A549 (cell line): ENCODE data around the gene RCVRN. TPM values are rescaled to one million over a fixed set of nuclear protein-coding genes. Genes with fewer than 3 reads are reported as not detected.

Experiments
- ATAC-seq, 2 experiments: fragments of 200-7000 bp in 1 of 2; fragments of >200 bp in 1 of 2; cut with Nextera tagmentation in 1 of 2; cut with Tn5 transposase in 1 of 2; 3 replicates each; pipeline versions ENCODE4 v1.8.0 to v1.9.1; 2018 to 2020; ENCODE audit warnings: mild to moderate bottlenecking in 1 of 2, moderate library complexity in 1 of 2
- CTCF ChIA-PET: fragments of 300-600 bp; sonication (Branson Sonifier 250); formaldehyde crosslinking; extraction: SDS; loops from one replicate; lab custom pipeline; 2021; ENCODE audit warnings: antibody characterized with exemption, inconsistent platforms; lab: Yijun Ruan, JAX
- POLR2A ChIA-PET: fragments of 350-600 bp; formaldehyde crosslinking; extraction: SDS; loops from one replicate; lab custom pipeline; 2021; ENCODE audit warnings: antibody characterized with exemption, inconsistent platforms; lab: Yijun Ruan, JAX
- DNase-seq, 2 experiments: peaks; one replicate each; pipeline versions ENCODE4 v3.0.0 to v3.0.0-alpha.2; 2011 to 2016; ENCODE audit warnings: low read depth in 1 of 2, low spot score in 1 of 2
- FAIRE-seq: peaks from 2 replicates; lab custom pipeline; 2011; peaks lifted over from hg19 to GRCh38; lab: Jason Lieb, UNC
- H3K27ac ChIP-seq, 2 experiments: fragments of >200 bp; sonication (Bioruptor Twin); formaldehyde crosslinking; 3 replicates each; pipeline ENCODE4 v1.5.1; 2016 to 2017
- H3K4me1 ChIP-seq: fragments of >200 bp; sonication (Bioruptor Twin); formaldehyde crosslinking; 3 replicates; pipeline ENCODE4 v1.6.1; 2016
- H3K4me2 ChIP-seq: fragments of >200 bp; sonication (Bioruptor Twin); formaldehyde crosslinking; 3 replicates; pipeline ENCODE4 v1.6.1; 2016
- H3K4me3 ChIP-seq: fragments of >200 bp; sonication (Bioruptor Twin); formaldehyde crosslinking; 3 replicates; pipeline ENCODE4 v1.5.1; 2016
- H3K9me3 ChIP-seq: fragments of >200 bp; sonication (Bioruptor Twin); formaldehyde crosslinking; 3 replicates; pipeline ENCODE4 v1.6.1; 2016
- CEBPB ChIP-seq, 2 experiments: fragments of >200 bp in 1 of 2; sonication (Bioruptor Twin) in 1 of 2; formaldehyde crosslinking in 1 of 2; IDR thresholded peaks; 2 replicates each; pipeline ENCODE4 v1.6.1; 2012 to 2016
- CHD2 ChIP-seq: fragments of 150-350 bp; IDR thresholded peaks from 2 replicates; pipeline ENCODE4 v1.6.1; 2014; ENCODE audit warnings: low read length; ENCODE audit not compliant: partially characterized antibody
- CHD4 ChIP-seq: fragments of 200-600 bp; sonication (generic); IDR thresholded peaks from 2 replicates; pipeline ENCODE4 v1.6.1; 2016; ENCODE audit warnings: antibody characterized with exemption, mild to moderate bottlenecking, borderline replicate concordance
- ESRRA ChIP-seq: fragments of 150-350 bp; IDR thresholded peaks from 2 replicates; pipeline ENCODE4 v1.6.1; 2014; ENCODE audit warnings: mild to moderate bottlenecking, low read length, borderline replicate concordance
- FOSB ChIP-seq: fragments of 250-450 bp; sonication (Bioruptor Pico); IDR thresholded peaks from 2 replicates; pipeline ENCODE4 v1.5.0; 2020; ENCODE audit warnings: mild to moderate bottlenecking, moderate library complexity
- HDAC2 ChIP-seq: fragments of 200-600 bp; sonication (generic); IDR thresholded peaks from 2 replicates; pipeline ENCODE4 v1.6.1; 2016
- JUN ChIP-seq, 2 experiments: fragments of >200 bp; sonication (Bioruptor Twin); formaldehyde crosslinking; IDR thresholded peaks; 2 replicates in 1 of 2; 3 replicates in 1 of 2; pipeline ENCODE4 v1.6.1; 2016 to 2017
- JUNB ChIP-seq: fragments of >200 bp; sonication (Bioruptor Twin); formaldehyde crosslinking; IDR thresholded peaks from 2 replicates; pipeline ENCODE4 v1.6.1; 2016
- MYC ChIP-seq: IDR thresholded peaks from 2 replicates; pipeline ENCODE4 v1.6.1; 2012; ENCODE audit warnings: mild to moderate bottlenecking, inconsistent platforms, low read length, improper control_type of control experiment, borderline replicate concordance
- POLR2A ChIP-seq: IDR thresholded peaks from 2 replicates; pipeline ENCODE4 v1.6.1; 2012; ENCODE audit warnings: mild to moderate bottlenecking, low read length
- RAD21 ChIP-seq, 2 experiments: fragments of >200 bp in 1 of 2; sonication (Bioruptor Twin) in 1 of 2; formaldehyde crosslinking in 1 of 2; IDR thresholded peaks in 1 of 2; conservative IDR thresholded peaks in 1 of 2; 2 replicates in 1 of 2; 3 replicates in 1 of 2; pipeline ENCODE4 v1.6.1; 2012 to 2018; ENCODE audit warnings: inconsistent platforms in 1 of 2
- RNF2 ChIP-seq: fragments of 200-600 bp; sonication (generic); IDR thresholded peaks from 2 replicates; pipeline ENCODE4 v1.6.1; 2016; ENCODE audit warnings: low read depth, mild to moderate bottlenecking, antibody characterized with exemption, moderate library complexity, borderline replicate concordance
- SMC3 ChIP-seq: fragments of >200 bp; sonication (Bioruptor Twin); formaldehyde crosslinking; IDR thresholded peaks from 3 replicates; pipeline ENCODE4 v1.6.1; 2018; ENCODE audit warnings: inconsistent platforms
- TP53 ChIP-seq: fragments of 250-450 bp; sonication (Bioruptor Pico); IDR thresholded peaks from 2 replicates; pipeline ENCODE4 v1.5.0; 2021; ENCODE audit warnings: mild to moderate bottlenecking, moderate library complexity
- WGBS: methylation state at CpG from one replicate; pipeline ENCODE4 v1.1.6; 2017; ENCODE audit errors: missing lambda C conversion rate; 5-methylcytosine and 5-hydroxymethylcytosine counted together
- polyA plus RNA-seq, 4 experiments: library from polyadenylated mRNA; depleted of rRNA in 3 of 4; stranded (reverse); fragments of >200 nt; fragmentation: RNase III in 1 of 4; extraction: RNeasy Plus Mini Kit Qiagen cat#74134 plus additional on column Dnase treatment in 1 of 4; gene quantifications; 2 replicates in 3 of 4; 3 replicates in 1 of 4; pipeline ENCODE4 v1.2.3, GENCODE V29; 2011 to 2017
- TF ChIP-seq, protein P1 (sequence below): fragments of 250-450 bp; sonication (Bioruptor Pico); IDR thresholded peaks from 2 replicates; pipeline ENCODE4 v1.5.0; 2021; ENCODE audit warnings: mild to moderate bottlenecking, moderate library complexity, borderline replicate concordance
- TF ChIP-seq, protein P2 (sequence below): fragments of 150-350 bp; IDR thresholded peaks from 2 replicates; pipeline ENCODE4 v1.6.1; 2014; ENCODE audit warnings: low read depth, mild to moderate bottlenecking, low read length
- TF ChIP-seq, protein P3 (sequence below): IDR thresholded peaks from 2 replicates; pipeline ENCODE4 v1.6.1; 2012
- TF ChIP-seq, protein P4 (sequence below): fragments of >200 bp; sonication (Bioruptor Twin); formaldehyde crosslinking; IDR thresholded peaks from 3 replicates; pipeline ENCODE4 v1.6.1; 2016
- TF ChIP-seq, protein P5 (sequence below): fragments of >200 bp; sonication (Bioruptor Twin); formaldehyde crosslinking; IDR thresholded peaks from 3 replicates; pipeline ENCODE4 v1.5.1; 2016

RCVRN gene
- polyA plus RNA-seq, 2 of the 4 experiments (the other 2 are of a cell fraction), result not detected

DNA sequence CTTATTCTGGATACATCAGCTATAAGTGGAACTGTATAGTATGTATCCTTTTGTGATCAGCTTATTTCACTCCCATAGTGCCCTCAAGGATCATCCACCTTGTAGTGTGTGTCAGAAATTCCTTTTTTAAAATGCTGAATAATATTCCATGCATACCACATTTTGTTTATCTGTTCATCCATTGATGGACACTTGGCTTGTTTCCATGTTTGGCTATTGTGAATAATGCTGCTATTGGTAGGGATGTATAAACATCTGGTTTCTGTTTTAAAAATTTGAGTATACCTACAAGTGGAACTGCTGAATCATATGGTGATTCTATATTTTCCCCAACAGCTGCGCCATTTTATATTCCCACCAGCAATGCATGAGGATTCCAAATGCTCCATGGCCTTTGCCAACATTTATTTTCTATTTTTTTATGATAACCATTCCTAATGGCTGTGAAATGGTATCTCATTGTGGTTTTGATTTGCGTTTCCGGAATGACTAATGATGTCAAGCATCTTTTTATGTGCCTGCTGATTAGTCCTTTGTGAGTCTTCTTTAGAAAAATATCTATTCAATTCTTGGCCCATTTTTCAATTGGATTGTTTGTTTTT is 11.6 kb downstream of the RCVRN start:
- peaks cover 28% of the 10 kb centered on the region; the same call in 2 of the 3 replicates for H3K4me1 ChIP-seq
- ChIA-PET POLR2A (no interaction called here), CTCF (interaction anchor here (0.9 to 2.6 kb wide), 3 partner anchors 11 to 51 kb away, joined by 4 to 10 read pairs (median 5); partner anchors contain the start of gene RCVRN)
- no peaks in the 10 kb centered on the region for H3K9me3 ChIP-seq
- DNase-seq (no peak), ATAC-seq (no peak), FAIRE-seq (peak; percentile 49)
- 62% methylated on average over 3 of the region's 3 CpGs for WGBS
- H3K27ac ChIP-seq, result peak overlapping the region in 1 of 2 experiments; percentile 5; a peak in 1 of 6 replicates
- H3K4me3 ChIP-seq, result no peak overlapping the region
- H3K4me2 ChIP-seq, result no peak overlapping the region
- TF ChIP-seq, protein P1, sequence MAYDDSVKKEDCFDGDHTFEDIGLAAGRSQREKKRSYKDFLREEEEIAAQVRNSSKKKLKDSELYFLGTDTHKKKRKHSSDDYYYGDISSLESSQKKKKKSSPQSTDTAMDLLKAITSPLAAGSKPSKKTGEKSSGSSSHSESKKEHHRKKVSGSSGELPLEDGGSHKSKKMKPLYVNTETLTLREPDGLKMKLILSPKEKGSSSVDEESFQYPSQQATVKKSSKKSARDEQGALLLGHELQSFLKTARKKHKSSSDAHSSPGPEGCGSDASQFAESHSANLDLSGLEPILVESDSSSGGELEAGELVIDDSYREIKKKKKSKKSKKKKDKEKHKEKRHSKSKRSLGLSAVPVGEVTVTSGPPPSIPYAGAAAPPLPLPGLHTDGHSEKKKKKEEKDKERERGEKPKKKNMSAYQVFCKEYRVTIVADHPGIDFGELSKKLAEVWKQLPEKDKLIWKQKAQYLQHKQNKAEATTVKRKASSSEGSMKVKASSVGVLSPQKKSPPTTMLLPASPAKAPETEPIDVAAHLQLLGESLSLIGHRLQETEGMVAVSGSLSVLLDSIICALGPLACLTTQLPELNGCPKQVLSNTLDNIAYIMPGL, result no peak
- TF ChIP-seq MYC, result no peak
- TF ChIP-seq, protein P2, sequence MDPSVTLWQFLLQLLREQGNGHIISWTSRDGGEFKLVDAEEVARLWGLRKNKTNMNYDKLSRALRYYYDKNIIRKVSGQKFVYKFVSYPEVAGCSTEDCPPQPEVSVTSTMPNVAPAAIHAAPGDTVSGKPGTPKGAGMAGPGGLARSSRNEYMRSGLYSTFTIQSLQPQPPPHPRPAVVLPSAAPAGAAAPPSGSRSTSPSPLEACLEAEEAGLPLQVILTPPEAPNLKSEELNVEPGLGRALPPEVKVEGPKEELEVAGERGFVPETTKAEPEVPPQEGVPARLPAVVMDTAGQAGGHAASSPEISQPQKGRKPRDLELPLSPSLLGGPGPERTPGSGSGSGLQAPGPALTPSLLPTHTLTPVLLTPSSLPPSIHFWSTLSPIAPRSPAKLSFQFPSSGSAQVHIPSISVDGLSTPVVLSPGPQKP, result no peak
- no peak for TF ChIP-seq TP53 (CRISPR knock-in tag)
- TF ChIP-seq CHD4, result no peak
- TF ChIP-seq CEBPB (IDR thresholded peaks at IDR 0.05), result no peak
- TF ChIP-seq, protein P3, sequence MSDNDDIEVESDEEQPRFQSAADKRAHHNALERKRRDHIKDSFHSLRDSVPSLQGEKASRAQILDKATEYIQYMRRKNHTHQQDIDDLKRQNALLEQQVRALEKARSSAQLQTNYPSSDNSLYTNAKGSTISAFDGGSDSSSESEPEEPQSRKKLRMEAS, result no peak
- TF ChIP-seq POLR2A, result no peak
- TF ChIP-seq JUNB, result no peak
- no peak for TF ChIP-seq JUN (IDR thresholded peaks at IDR 0.05)
- TF ChIP-seq CHD2, result no peak
- no peak for TF ChIP-seq HDAC2
- TF ChIP-seq FOSB (CRISPR knock-in tag), result no peak
- no peak for TF ChIP-seq RAD21 (conservative IDR thresholded peaks at IDR 0.05 in 1 of 2, IDR thresholded peaks at IDR 0.05 in 1 of 2)
- TF ChIP-seq, protein P4, sequence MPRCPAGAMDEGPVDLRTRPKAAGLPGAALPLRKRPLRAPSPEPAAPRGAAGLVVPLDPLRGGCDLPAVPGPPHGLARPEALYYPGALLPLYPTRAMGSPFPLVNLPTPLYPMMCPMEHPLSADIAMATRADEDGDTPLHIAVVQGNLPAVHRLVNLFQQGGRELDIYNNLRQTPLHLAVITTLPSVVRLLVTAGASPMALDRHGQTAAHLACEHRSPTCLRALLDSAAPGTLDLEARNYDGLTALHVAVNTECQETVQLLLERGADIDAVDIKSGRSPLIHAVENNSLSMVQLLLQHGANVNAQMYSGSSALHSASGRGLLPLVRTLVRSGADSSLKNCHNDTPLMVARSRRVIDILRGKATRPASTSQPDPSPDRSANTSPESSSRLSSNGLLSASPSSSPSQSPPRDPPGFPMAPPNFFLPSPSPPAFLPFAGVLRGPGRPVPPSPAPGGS, result no peak

DNA sequence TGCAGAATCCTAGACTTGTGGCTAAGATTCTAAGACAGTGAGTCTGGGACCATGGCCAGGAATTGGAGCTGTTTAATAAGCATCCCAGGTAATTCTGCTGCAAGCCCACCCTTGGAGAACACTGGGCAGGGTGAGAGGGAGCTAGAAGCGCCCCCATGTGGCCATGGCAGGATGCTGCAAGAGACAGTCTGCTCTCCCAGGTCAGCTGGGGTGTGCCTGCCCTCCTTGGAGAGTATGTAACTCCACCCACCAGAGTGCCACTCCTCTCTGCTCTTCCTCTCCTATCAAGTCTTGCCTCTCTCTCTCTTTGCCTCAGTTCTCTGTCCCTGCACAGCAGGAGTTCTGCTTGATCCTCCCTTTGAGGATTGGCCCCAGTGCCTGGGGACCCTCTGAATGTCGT is 14.9 kb downstream of the RCVRN start:
- ChIA-PET POLR2A (no interaction called here), CTCF (interaction anchor here (1.0 to 3.2 kb wide), 12 partner anchors 10 to 117 kb away, joined by 3 to 26 read pairs (median 4); partner anchors contain the start of gene RCVRN)
- peak; percentile 52 to 75 for DNase-seq
- Histone ChIP-seq H3K4me3 (no peak overlapping the region), H3K4me2 (no peak overlapping the region), H3K4me1 (peaks cover 43% of the 10 kb centered on the region), H3K27ac (peak overlapping the region; percentile 32 to 61; a peak in 5 of 6 replicates), H3K9me3 (peaks cover 20% of the 10 kb centered on the region)
- peak in 1 of 2 experiments; percentile 87; a peak in 4 of 6 replicates for ATAC-seq
- WGBS, result 30% methylated on average over 2 of the region's 2 CpGs
- no peak for TF ChIP-seq ESRRA
- TF ChIP-seq, protein P5, sequence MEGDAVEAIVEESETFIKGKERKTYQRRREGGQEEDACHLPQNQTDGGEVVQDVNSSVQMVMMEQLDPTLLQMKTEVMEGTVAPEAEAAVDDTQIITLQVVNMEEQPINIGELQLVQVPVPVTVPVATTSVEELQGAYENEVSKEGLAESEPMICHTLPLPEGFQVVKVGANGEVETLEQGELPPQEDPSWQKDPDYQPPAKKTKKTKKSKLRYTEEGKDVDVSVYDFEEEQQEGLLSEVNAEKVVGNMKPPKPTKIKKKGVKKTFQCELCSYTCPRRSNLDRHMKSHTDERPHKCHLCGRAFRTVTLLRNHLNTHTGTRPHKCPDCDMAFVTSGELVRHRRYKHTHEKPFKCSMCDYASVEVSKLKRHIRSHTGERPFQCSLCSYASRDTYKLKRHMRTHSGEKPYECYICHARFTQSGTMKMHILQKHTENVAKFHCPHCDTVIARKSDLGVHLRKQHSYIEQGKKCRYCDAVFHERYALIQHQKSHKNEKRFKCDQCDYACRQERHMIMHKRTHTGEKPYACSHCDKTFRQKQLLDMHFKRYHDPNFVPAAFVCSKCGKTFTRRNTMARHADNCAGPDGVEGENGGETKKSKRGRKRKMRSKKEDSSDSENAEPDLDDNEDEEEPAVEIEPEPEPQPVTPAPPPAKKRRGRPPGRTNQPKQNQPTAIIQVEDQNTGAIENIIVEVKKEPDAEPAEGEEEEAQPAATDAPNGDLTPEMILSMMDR, result peak; percentile 49
- TF ChIP-seq CEBPB (IDR thresholded peaks at IDR 0.05), result no peak
- peak; percentile 40; the same call in 1 of the 3 replicates for TF ChIP-seq SMC3
- no peak for TF ChIP-seq RNF2
- peak in 1 of 2 experiments; percentile 67; a peak in 4 of 5 replicates for TF ChIP-seq RAD21 (conservative IDR thresholded peaks at IDR 0.05 in 1 of 2, IDR thresholded peaks at IDR 0.05 in 1 of 2)
- FAIRE-seq, result no peak
